ENCODE measurements around the gene MBOAT2.
"Not testable (repeated sequence)": the region's sequence is repeated elsewhere in the genome, so short reads cannot be mapped to it uniquely, and the experiment has no call there.

The MBOAT2 gene

GRCh38 chr2:8939486-8940114, 63.9 kb downstream of the MBOAT2 start:
- DNase-seq: no peak

GRCh38 chr2:8938384-8938783, 65.1 kb downstream of the MBOAT2 start:
- DNase-seq: no peak

- DNase-seq: no peak
Measured at GRCh38 chr2:8935982-8936381, 67.5 kb downstream of the MBOAT2 start.

- no peak for DNase-seq
Measured at GRCh38 chr2:8934338-8934737, 69.1 kb downstream of the MBOAT2 start.

GRCh38 chr2:8932702-8933101, 70.8 kb downstream of the MBOAT2 start:
- DNase-seq: no peak

GRCh38 chr2:8930185-8930584, 73.3 kb downstream of the MBOAT2 start:
- DNase-seq: not testable (repeated sequence)

- DNase-seq: no peak
Measured at GRCh38 chr2:8929128-8929527, 74.4 kb downstream of the MBOAT2 start.

- DNase-seq: no peak
Measured at GRCh38 chr2:8927510-8928455, 75.7 kb downstream of the MBOAT2 start.

GRCh38 chr2:8926356-8926755, 77.1 kb downstream of the MBOAT2 start:
- DNase-seq: no peak

GRCh38 chr2:8925411-8925810, 78.1 kb downstream of the MBOAT2 start:
- no peak for DNase-seq

GRCh38 chr2:8923183-8923582, 80.3 kb downstream of the MBOAT2 start:
- DNase-seq: no peak

- DNase-seq: no peak
Measured at GRCh38 chr2:8922431-8922830, 81.1 kb downstream of the MBOAT2 start.

GRCh38 chr2:8918412-8918811, 85.1 kb downstream of the MBOAT2 start:
- DNase-seq: peak; percentile 45

GRCh38 chr2:8915941-8916340, 87.5 kb downstream of the MBOAT2 start:
- no peak for DNase-seq

- DNase-seq: not testable (repeated sequence)
Measured at GRCh38 chr2:8913767-8914166, 89.7 kb downstream of the MBOAT2 start.

- DNase-seq: no peak
Measured at GRCh38 chr2:8907764-8908288, 95.7 kb downstream of the MBOAT2 start.

GRCh38 chr2:8903924-8904323, 99.6 kb downstream of the MBOAT2 start:
- DNase-seq: not testable (repeated sequence)

GRCh38 chr2:8902757-8903156, 100.7 kb downstream of the MBOAT2 start:
- DNase-seq: not testable (repeated sequence)

- not testable (repeated sequence) for DNase-seq
Measured at GRCh38 chr2:8897206-8897605, 106.3 kb downstream of the MBOAT2 start.

GRCh38 chr2:8896671-8897070, 106.8 kb downstream of the MBOAT2 start:
- DNase-seq: not testable (repeated sequence)

- DNase-seq: not testable (repeated sequence)
Measured at GRCh38 chr2:8895087-8895912, 108.2 kb downstream of the MBOAT2 start.

- DNase-seq: peak; percentile 92
Measured at GRCh38 chr2:8893978-8894820, 109.3 kb downstream of the MBOAT2 start.

All from NCI-H748 treated with DMSO at 0.1 percent for 48 hours (cell line).